Measurements from ENCODE around the gene LYPD3. TPM values are rescaled to one million over a fixed set of nuclear protein-coding genes. Genes with fewer than 3 reads are reported as not detected.
"Not testable (repeated sequence)": the region's sequence is repeated elsewhere in the genome, so short reads cannot be mapped to it uniquely, and the experiment has no call there.

LYPD3 gene
- total and polyA plus RNA-seq, 2 donors: 2.8 to 7.7 TPM

DNA sequence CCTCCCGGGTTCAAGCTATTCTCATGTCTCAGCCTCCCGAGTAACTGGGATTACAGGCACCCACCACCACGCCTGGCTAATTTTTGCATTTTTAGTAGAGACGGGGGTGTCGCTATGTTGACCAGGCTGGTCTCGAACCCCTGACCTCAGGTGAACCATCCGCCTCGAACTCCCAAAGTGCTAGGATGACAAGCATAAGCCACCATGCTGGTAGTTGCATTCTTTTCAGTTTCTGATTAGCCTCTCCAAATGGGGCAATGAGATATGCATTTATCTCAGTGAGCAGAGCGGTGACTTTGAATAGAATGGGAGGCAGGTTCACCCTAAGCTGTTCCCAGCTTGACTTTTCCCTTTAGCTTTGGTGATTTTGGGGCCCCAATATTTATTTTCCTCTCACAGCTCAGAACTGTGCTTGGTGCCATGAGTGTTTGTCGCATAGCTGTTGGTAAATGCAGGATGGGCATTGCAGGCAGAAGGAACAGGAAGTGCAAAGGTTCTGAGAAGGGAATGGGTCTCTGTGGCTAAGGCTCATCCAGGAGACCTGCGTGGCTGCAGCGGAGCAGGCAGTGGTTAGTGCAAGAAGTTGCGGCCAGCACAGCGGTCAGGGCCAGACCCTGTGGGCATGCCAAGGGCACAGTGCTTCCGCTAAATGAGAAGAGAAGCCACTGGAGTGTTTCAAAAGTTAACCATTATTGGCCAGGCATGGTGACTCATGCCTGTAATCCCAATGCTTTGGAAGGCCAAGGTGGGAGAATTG lies 20.7 kb downstream of the LYPD3 start:
- no peaks in the 10 kb centered on the region for H3K36me3 ChIP-seq (ENCODE audit: insufficient read depth)
- no peak overlapping the region for H3K27ac ChIP-seq (ENCODE audit: low read depth)
- no peak for DNase-seq (ENCODE audit: extremely low spot score)
- WGBS: 86% methylated on average over 15 of the region's 15 CpGs
- no peaks in the 10 kb centered on the region for H3K4me1 ChIP-seq (ENCODE audit: insufficient read depth)
- no peak overlapping the region for H3K4me3 ChIP-seq (ENCODE audit: low read depth, low read length)

DNA sequence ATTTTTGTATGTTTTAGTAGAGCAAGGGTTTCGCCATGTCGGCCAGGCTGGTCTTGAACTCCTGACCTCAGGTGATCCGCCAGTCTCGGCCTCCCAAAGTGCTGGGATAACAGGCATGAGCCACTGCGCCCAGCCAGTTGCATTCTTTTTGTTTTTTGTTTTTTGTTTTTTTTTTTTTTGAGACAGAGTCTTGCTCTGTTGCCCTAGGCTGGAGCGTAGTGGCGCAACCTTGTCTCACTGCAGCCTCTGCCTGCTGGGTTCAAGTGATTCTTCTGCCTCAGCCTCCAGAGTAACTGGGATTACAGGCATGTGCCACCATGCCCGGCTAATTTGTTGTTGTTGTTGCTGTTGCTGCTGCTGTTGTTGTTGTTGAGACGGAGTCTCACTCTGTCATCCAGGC lies 21.3 kb downstream of the LYPD3 start:
- H3K4me1 ChIP-seq (ENCODE audit: insufficient read depth); DNase-seq (ENCODE audit: extremely low spot score): not testable (repeated sequence)
- WGBS: 89% methylated on average over 9 of the region's 9 CpGs

DNA sequence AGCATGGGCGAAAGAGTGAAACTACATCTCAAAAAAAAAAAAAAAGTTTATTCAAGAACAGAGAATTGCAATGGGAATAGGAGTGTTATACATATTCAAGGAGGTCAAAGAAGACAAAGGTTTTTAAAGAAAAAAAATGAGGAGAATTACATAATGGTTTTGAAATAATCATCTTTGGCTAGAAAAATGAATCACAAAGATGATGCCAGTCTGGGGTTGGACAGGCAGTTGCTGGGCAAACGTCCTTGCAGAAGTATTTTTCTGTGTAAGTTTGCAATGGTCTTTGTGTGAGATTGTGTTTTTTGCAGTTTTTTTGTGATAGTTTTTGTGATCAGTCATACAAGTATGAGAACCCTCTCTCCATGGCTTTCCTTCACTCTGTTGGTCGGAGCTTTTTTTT lies 23.7 kb downstream of the LYPD3 start:
- DNase-seq (ENCODE audit: extremely low spot score): no peak
- no peaks in the 10 kb centered on the region for H3K4me1 ChIP-seq (ENCODE audit: insufficient read depth)
- H3K4me3 ChIP-seq (ENCODE audit: low read depth, low read length): no peak overlapping the region
- WGBS: 70% methylated on average over 3 of the region's 3 CpGs
- no peaks in the 10 kb centered on the region for H3K36me3 ChIP-seq (ENCODE audit: insufficient read depth)
- H3K27ac ChIP-seq (ENCODE audit: low read depth): no peak overlapping the region

More for the DNA sequence above, 21.3 kb downstream of the LYPD3 start:
- H3K36me3 ChIP-seq (ENCODE audit: insufficient read depth); H3K4me3 ChIP-seq (ENCODE audit: low read depth, low read length); H3K27ac ChIP-seq (ENCODE audit: low read depth): not testable (repeated sequence)

DNA sequence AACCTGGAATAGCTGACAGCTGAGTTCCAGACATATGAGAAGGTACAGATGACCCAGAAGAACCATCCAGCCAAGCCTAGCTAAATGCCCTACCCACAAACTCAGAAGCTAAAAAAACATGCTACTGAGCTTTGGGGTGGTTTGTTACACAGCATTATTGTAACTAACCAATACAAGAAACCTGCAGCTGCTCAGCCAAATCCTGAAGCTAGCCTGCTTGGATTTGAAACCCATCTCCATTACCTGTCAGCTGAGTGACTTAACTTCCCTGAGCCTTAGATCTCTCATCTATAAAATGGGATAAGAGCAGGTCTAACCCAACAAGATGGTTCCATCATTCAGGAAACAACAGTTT lies 25.7 kb downstream of the LYPD3 start:
- DNase-seq (ENCODE audit: extremely low spot score): no peak
- Histone ChIP-seq H3K4me1 (ENCODE audit: insufficient read depth) (no peaks in the 10 kb centered on the region), H3K36me3 (ENCODE audit: insufficient read depth) (no peaks in the 10 kb centered on the region), H3K27ac (ENCODE audit: low read depth) (no peak overlapping the region), H3K4me3 (ENCODE audit: low read depth, low read length) (no peak overlapping the region)

DNA sequence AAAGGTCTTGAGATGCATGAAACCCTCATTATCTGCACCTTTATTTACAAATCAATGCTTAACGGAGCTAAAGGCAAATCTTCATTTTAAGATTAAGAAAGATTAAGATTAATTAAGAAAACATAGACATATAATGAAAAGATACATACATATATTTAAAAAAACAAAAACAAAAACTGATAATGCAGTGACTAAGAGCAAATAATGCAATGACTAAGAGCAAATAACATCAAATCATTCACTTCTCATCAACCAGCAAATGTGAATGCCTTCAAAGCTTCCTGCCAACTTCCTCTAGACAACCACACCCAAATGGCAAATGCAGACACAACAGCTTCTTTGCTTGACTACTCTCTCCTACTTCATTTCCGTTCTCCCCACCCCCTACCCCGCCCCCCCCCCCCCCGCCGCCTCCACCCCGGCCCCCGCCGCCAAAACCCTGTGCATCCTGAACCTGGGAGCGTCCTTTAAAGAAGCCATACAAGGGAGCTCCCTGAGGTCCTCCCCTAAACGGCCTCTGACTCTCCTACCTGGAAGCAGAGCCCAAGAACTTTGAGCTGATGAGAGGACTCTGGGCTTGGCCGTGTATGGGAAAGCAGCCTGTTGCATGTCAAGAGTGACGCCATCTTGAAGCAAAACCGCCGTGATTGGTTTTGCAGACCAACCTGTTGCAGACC lies 26.2 kb downstream of the LYPD3 start:
- Histone ChIP-seq H3K4me3 (ENCODE audit: low read depth, low read length) (no peak overlapping the region), H3K27ac (ENCODE audit: low read depth) (no peak overlapping the region), H3K4me1 (ENCODE audit: insufficient read depth) (no peaks in the 10 kb centered on the region), H3K36me3 (ENCODE audit: insufficient read depth) (no peaks in the 10 kb centered on the region)
- DNase-seq (ENCODE audit: extremely low spot score): no peak
- WGBS: 39% methylated on average over 14 of the region's 14 CpGs

DNA sequence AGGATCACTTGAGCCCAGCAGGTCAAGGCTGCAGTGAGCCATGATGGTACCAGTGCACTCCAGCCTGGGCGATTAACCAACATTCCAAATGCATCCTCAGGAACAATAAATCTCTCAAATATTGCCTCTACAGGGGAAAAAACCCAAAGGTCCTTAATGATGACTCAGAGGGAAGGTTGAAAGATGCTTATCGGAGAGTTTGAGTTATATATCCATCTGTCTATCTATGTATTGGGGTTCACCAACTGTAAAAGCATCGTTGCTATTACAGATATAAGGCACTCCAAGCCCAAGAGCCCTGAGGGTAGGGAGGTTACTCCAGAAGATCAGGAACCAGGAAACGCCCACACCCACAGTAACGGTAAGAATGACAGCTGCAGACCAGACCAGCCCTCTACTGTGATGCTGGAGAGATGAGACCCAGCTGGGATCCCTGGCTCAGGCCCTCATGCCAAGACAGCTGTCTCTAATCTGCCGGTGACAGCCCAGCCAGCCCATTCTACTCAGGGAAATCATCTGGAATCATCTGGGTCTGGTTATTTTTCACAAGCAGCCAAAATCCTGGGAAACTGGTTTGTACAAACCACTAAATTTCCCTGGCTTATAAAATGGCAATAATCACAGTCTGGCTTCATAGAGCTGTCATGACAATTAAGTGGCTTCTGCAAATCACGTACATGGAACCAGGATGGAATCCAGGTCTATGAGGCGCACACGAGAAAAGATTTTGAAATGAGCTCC lies 26.9 kb downstream of the LYPD3 start:
- DNase-seq (ENCODE audit: extremely low spot score): no peak
- no peaks in the 10 kb centered on the region for H3K36me3 ChIP-seq (ENCODE audit: insufficient read depth)
- H3K27ac ChIP-seq (ENCODE audit: low read depth): no peak overlapping the region
- no peaks in the 10 kb centered on the region for H3K4me1 ChIP-seq (ENCODE audit: insufficient read depth)
- 21% methylated on average over 9 of the region's 9 CpGs for WGBS
- no peak overlapping the region for H3K4me3 ChIP-seq (ENCODE audit: low read depth, low read length)

DNA sequence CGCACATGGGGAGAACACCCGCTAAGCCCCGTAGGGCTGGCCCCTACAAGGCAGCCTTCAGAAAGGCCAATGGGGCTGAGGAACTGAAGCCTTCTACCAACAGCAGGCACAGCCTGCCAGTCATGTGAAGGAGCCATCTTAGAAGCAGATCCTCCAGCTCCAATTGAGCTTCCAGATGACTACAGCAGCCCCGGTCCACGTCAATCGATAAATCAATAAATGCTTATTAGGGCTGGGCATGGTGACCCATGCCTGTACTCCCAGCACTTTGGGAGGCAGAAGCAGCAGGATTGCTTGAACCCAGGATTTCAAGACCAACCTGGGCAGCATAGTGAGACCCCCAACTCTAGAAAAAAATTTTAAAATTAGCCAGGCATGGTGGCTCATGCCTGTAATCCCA lies 27.7 kb downstream of the LYPD3 start:
- no peak for DNase-seq (ENCODE audit: extremely low spot score)
- Histone ChIP-seq H3K36me3 (ENCODE audit: insufficient read depth) (no peaks in the 10 kb centered on the region), H3K4me3 (ENCODE audit: low read depth, low read length) (no peak overlapping the region), H3K4me1 (ENCODE audit: insufficient read depth) (no peaks in the 10 kb centered on the region), H3K27ac (ENCODE audit: low read depth) (no peak overlapping the region)
- 87% methylated on average over 6 of the region's 6 CpGs for WGBS

DNA sequence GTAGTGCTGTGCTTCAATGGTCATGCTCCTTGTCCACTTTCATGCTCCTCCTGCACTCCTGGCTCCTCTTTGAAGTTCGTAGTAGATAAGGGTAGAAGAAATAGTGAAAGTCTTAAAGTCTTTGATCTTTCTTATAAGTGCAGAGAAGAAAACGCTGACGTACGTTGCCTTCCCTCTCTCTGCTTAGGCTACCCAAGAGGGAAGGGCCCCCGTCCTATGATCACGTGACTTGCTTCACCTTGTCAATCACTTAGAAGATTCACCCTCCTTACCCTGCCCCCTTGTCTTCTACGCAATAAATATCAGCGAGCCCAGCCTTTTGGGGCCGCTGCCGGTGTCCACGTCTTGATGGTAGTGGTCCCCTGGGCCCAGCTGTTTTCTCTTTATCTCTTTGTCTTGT lies 28.1 kb downstream of the LYPD3 start:
- not testable (repeated sequence) for H3K27ac ChIP-seq (ENCODE audit: low read depth); H3K4me3 ChIP-seq (ENCODE audit: low read depth, low read length); H3K4me1 ChIP-seq (ENCODE audit: insufficient read depth); H3K36me3 ChIP-seq (ENCODE audit: insufficient read depth); DNase-seq (ENCODE audit: extremely low spot score)
- whole genome bisulfite sequencing: 84% methylated on average over 11 of the region's 11 CpGs

DNA sequence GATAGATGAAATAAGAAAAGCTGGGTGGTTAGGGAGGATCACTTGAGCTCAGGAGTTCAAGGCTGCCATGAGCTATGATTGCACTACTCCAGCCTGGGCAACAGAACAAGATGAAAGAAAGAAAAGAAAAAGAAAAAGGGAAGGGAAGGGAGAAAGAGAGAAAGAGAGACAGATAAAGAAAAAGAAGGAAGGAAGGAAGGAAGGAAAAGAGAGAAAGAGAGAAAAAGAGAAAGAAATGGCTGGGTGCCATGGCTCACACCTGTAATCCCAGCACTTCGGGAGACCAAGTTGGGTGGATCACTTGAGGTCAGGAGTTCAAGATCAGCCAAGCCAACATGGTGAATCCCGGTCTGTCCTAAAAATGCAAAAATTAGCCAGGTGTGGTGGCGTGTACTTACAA lies 29.6 kb downstream of the LYPD3 start:
- 84% methylated on average over 3 of the region's 3 CpGs for WGBS
- no peak overlapping the region for H3K27ac ChIP-seq (ENCODE audit: low read depth)
- no peak for DNase-seq (ENCODE audit: extremely low spot score)

DNA sequence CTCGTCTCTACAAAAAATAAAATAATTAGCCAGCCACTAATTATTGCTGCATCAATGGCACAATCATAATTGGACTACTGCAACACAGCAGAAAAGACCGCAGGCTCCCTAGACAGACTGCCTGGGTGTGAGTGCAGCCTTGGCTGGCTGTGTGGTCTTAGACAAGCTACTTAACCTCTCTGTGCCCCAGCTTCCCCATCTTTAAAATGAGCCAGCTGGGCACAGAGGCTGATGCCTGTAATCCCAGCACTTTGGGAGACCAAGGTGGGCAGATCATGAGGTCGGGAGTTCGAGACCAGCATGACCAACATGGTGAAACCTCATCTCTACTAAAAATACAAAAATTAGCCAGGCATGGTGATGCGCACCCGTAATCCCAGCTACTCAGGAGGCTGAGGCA lies 31.7 kb downstream of the LYPD3 start:
- H3K36me3 ChIP-seq (ENCODE audit: insufficient read depth): no peaks in the 10 kb centered on the region
- H3K4me1 ChIP-seq (ENCODE audit: insufficient read depth): no peaks in the 10 kb centered on the region
- WGBS: 91% methylated on average over 6 of the region's 6 CpGs
- H3K4me3 ChIP-seq (ENCODE audit: low read depth, low read length): no peak overlapping the region
- no peak for DNase-seq (ENCODE audit: extremely low spot score)
- no peak overlapping the region for H3K27ac ChIP-seq (ENCODE audit: low read depth)

More for the DNA sequence above, 29.6 kb downstream of the LYPD3 start:
- no peaks in the 10 kb centered on the region for H3K4me1 ChIP-seq (ENCODE audit: insufficient read depth)
- no peak overlapping the region for H3K4me3 ChIP-seq (ENCODE audit: low read depth, low read length)
- H3K36me3 ChIP-seq (ENCODE audit: insufficient read depth): no peaks in the 10 kb centered on the region

DNA sequence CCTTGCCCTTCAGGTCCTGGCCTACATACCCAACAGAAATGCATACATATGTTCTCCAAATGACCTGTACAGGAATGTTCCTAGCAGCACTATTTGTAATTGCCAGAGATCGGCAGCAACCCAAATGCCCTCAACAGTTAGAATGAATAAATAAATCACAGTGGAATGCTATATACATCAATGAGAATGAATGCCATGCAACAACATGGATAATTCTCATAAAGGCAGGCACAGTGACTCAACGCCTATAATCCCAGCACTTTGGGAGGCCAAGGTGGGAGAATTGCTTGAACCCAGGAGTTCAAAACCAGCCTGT lies 32.1 kb downstream of the LYPD3 start:
- Histone ChIP-seq H3K27ac (ENCODE audit: low read depth) (no peak overlapping the region), H3K4me3 (ENCODE audit: low read depth, low read length) (no peak overlapping the region), H3K36me3 (ENCODE audit: insufficient read depth) (no peaks in the 10 kb centered on the region), H3K4me1 (ENCODE audit: insufficient read depth) (no peaks in the 10 kb centered on the region)
- 78% methylated on average over 2 of the region's 2 CpGs for WGBS
- no peak for DNase-seq (ENCODE audit: extremely low spot score)

DNA sequence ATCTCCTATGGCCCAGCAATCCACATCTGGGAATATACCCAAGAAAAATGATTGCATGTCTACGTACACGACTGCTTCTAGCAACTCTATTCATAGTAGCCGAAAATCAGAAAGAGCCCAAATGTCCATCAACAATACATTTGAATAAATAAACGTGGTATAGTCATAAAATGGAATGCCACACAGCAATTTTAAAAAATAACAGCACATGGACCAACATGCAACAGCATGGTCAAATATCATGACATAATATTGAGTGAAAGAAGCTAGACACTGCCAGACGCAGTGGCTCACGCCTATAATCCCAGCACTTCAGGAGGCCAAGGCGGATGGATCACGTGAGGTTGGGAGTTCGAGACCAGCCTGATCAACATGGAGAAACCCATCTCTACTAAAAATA lies 34.4 kb downstream of the LYPD3 start:
- H3K4me3 ChIP-seq (ENCODE audit: low read depth, low read length): no peak overlapping the region
- H3K27ac ChIP-seq (ENCODE audit: low read depth): no peak overlapping the region
- no peak for DNase-seq (ENCODE audit: extremely low spot score)
- no peaks in the 10 kb centered on the region for H3K36me3 ChIP-seq (ENCODE audit: insufficient read depth)
- 89% methylated on average over 9 of the region's 9 CpGs for WGBS
- H3K4me1 ChIP-seq (ENCODE audit: insufficient read depth): no peaks in the 10 kb centered on the region

DNA sequence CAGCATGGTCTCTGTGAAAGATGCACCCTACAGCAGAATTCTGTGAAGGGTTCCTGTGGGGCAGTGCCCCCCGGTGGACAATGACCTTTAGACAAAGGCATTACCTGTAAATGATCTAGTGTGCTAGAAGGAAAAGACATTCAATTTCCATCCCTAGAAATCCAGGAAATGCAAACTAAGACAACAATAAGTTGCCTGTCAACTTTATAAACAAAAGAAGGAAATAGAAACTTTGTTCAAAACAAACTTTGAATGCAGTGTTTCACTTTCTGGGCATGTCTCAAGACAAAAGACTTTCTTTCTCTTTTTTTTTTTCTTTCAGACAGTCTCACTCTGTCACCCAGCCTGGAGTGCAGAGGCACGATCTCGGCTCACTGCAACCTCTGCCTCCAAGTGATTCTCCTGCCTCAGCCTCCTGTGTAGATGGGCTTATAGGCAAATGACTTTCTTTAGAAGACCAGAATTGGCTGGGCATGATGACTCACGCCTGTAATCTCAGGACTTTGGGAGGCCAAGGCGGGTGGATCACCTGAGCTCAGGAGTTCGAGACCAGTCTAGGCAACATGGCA lies 35.2 kb downstream of the LYPD3 start:
- 59% methylated on average over 6 of the region's 6 CpGs for WGBS
- peak; percentile 42 for DNase-seq (ENCODE audit: extremely low spot score)
- Histone ChIP-seq H3K36me3 (ENCODE audit: insufficient read depth) (no peaks in the 10 kb centered on the region), H3K4me1 (ENCODE audit: insufficient read depth) (no peaks in the 10 kb centered on the region), H3K4me3 (ENCODE audit: low read depth, low read length) (no peak overlapping the region), H3K27ac (ENCODE audit: low read depth) (no peak overlapping the region)

DNA sequence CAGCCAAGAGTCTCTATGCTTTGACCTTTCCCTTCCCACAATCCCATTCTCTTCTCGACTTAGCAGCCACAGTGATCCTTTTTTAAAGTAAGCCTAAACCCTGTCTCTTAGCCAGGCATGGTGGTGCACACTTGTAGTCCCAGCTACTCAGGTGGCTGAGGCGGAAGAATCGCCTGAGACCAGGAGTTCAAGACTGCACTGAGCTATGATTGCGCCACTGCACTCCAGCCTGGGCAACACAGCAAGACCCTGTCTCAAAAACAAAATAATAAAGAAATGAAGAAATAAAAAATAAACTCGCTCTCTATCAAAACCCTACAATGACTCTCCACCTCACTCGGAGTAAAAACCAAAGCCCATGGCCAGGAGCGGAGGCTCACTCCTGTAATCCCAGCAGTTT lies 36.0 kb downstream of the LYPD3 start:
- no peak for DNase-seq (ENCODE audit: extremely low spot score)
- Histone ChIP-seq H3K4me3 (ENCODE audit: low read depth, low read length) (no peak overlapping the region), H3K4me1 (ENCODE audit: insufficient read depth) (no peaks in the 10 kb centered on the region), H3K36me3 (ENCODE audit: insufficient read depth) (no peaks in the 10 kb centered on the region), H3K27ac (ENCODE audit: low read depth) (no peak overlapping the region)
- 92% methylated on average over 7 of the region's 7 CpGs for WGBS
